ENCODE results near the gene SYT6.
A peak's percentile ranks its signal among the peaks of the same experiment; 100 is the strongest.

Gene SYT6

GRCh38 chr1:114154963-114155322 is 1.3 kb upstream of the SYT6 start:
- DNase-seq (ENCODE audit: low spot score): no peak

GRCh38 chr1:114154146-114154962 is 685 bp upstream of the SYT6 start:
- no peak for DNase-seq (ENCODE audit: low spot score)

- DNase-seq (ENCODE audit: low spot score): peak; percentile 13
These were observed 985 bp downstream of the SYT6 start for GRCh38 chr1:114152508-114153260.

GRCh38 chr1:114152089-114152507 is 1.6 kb downstream of the SYT6 start:
- DNase-seq (ENCODE audit: low spot score): no peak

- DNase-seq (ENCODE audit: low spot score): no peak
These were observed 3.7 kb downstream of the SYT6 start for GRCh38 chr1:114150016-114150415.

- DNase-seq (ENCODE audit: low spot score): no peak
These were observed 4.5 kb downstream of the SYT6 start for GRCh38 chr1:114149211-114149610.

- DNase-seq (ENCODE audit: low spot score): no peak
These were observed 8.0 kb downstream of the SYT6 start for GRCh38 chr1:114145504-114146151.

GRCh38 chr1:114144016-114144415 is 9.7 kb downstream of the SYT6 start:
- no peak for DNase-seq (ENCODE audit: low spot score)

- no peak for DNase-seq (ENCODE audit: low spot score)
These were observed 14.1 kb downstream of the SYT6 start for GRCh38 chr1:114139540-114139939.

- no peak for DNase-seq (ENCODE audit: low spot score)
These were observed 16.2 kb downstream of the SYT6 start for GRCh38 chr1:114137497-114137896.

- no peak for DNase-seq (ENCODE audit: low spot score)
These were observed 17.9 kb downstream of the SYT6 start for GRCh38 chr1:114135786-114136185.

- DNase-seq (ENCODE audit: low spot score): no peak
These were observed 19.2 kb downstream of the SYT6 start for GRCh38 chr1:114134518-114134917.

- DNase-seq (ENCODE audit: low spot score): no peak
These were observed 20.5 kb downstream of the SYT6 start for GRCh38 chr1:114133129-114133528.

GRCh38 chr1:114131526-114132220 is 22.0 kb downstream of the SYT6 start:
- no peak for DNase-seq (ENCODE audit: low spot score)

GRCh38 chr1:114130846-114131525 is 22.7 kb downstream of the SYT6 start:
- DNase-seq (ENCODE audit: low spot score): no peak

- DNase-seq (ENCODE audit: low spot score): no peak
These were observed 23.5 kb downstream of the SYT6 start for GRCh38 chr1:114130213-114130612.

- no peak for DNase-seq (ENCODE audit: low spot score)
These were observed 25.4 kb downstream of the SYT6 start for GRCh38 chr1:114128293-114128692.

GRCh38 chr1:114126261-114127095 is 27.2 kb downstream of the SYT6 start:
- no peak for DNase-seq (ENCODE audit: low spot score)

- DNase-seq (ENCODE audit: low spot score): no peak
These were observed 29.0 kb downstream of the SYT6 start for GRCh38 chr1:114124644-114125043.

GRCh38 chr1:114122941-114123618 is 30.6 kb downstream of the SYT6 start:
- DNase-seq (ENCODE audit: low spot score): no peak

All from germinal center (tissue), 1 donor.